ENCODE measurements around the gene CACNA1G. TPM values are rescaled to one million over a fixed set of nuclear protein-coding genes. Genes with fewer than 3 reads are reported as not detected.

Gene CACNA1G
- total RNA-seq, 2 experiments from 2014 or later: not detected

- TF ChIP-seq EZH2phosphoT487 (IDR thresholded peaks at IDR 0.05; ENCODE audit: borderline replicate concordance, low read depth, low read length) (no peak), CTCF (conservative IDR thresholded peaks at IDR 0.05; ENCODE audit: low read length) (no peak)
- H3K36me3 ChIP-seq (ENCODE audit: insufficient read depth, low read length): no peaks in the 10 kb centered on the region
- no peaks in the 10 kb centered on the region for H3K4me1 ChIP-seq (ENCODE audit: insufficient read depth, low read length, poor library complexity, severe bottlenecking)
- ChIA-PET POLR2A (no interaction called here), CTCF (ENCODE audit: unreplicated experiment) (no interaction called here)
- no peaks in the 10 kb centered on the region for H3K9me2 ChIP-seq (ENCODE audit: insufficient read depth, low read length)
- no peaks in the 10 kb centered on the region for H3K79me2 ChIP-seq (ENCODE audit: insufficient read depth, low read depth, low read length)
- no peak overlapping the region for H2AFZ ChIP-seq (ENCODE audit: low read length)
- no peaks in the 10 kb centered on the region for H4K20me1 ChIP-seq (ENCODE audit: insufficient read depth, low read length)
- DNase-seq (ENCODE audit: low spot score): no peak
- BruUV-seq (replicated peaks): no TSS peak
- intact Hi-C loops (cut with micrococcal nuclease; ENCODE audit: unreplicated experiment): no loop called here
- no peak overlapping the region for H3K27ac ChIP-seq (ENCODE audit: low read depth, low read length, poor library complexity, severe bottlenecking)
- no peak overlapping the region for H3K4me3 ChIP-seq (ENCODE audit: low read depth, low read length, poor library complexity, severe bottlenecking)
- no peak overlapping the region for H3K4me2 ChIP-seq (ENCODE audit: low read length)
- H3K9me3 ChIP-seq (ENCODE audit: low read length): no peaks in the 10 kb centered on the region
These were observed 20.8 kb downstream of the CACNA1G start for GRCh38 chr17:50581316-50581715.

DNA sequence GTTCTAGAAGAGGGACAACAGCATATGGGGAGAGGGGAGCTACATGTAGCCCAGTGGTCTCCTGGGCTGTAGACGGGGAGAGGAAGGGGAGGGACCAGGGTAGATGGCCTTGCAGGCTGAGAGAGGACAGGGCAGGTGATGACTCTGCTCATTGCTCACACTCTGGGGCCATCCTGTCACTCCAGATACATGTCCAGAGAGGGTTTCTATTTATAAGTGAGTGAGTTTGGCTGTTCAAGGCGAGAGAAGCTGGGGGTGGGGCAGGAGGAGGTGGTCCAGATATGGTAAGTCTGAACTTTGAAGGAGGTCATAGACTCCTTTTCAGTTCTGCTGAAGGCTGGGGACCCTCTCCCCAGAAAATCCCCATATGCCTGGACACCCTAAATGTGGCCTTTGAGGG, 22.2 kb downstream of the CACNA1G start:
- H3K9me3 ChIP-seq (ENCODE audit: low read length): no peaks in the 10 kb centered on the region
- no peak overlapping the region for H3K27ac ChIP-seq (ENCODE audit: low read depth, low read length, poor library complexity, severe bottlenecking)
- no peaks in the 10 kb centered on the region for H3K79me2 ChIP-seq (ENCODE audit: insufficient read depth, low read depth, low read length)
- intact Hi-C loops (cut with micrococcal nuclease; ENCODE audit: unreplicated experiment): no loop called here
- H3K4me3 ChIP-seq (ENCODE audit: low read depth, low read length, poor library complexity, severe bottlenecking): no peak overlapping the region
- BruUV-seq (replicated peaks): no TSS peak
- H3K4me1 ChIP-seq (ENCODE audit: insufficient read depth, low read length, poor library complexity, severe bottlenecking): no peaks in the 10 kb centered on the region
- ChIA-PET CTCF (ENCODE audit: unreplicated experiment) (no interaction called here), POLR2A (no interaction called here)
- DNase-seq (ENCODE audit: low spot score): no peak
- H3K4me2 ChIP-seq (ENCODE audit: low read length): no peak overlapping the region
- TF ChIP-seq CTCF (conservative IDR thresholded peaks at IDR 0.05; ENCODE audit: low read length) (no peak), EZH2phosphoT487 (IDR thresholded peaks at IDR 0.05; ENCODE audit: borderline replicate concordance, low read depth, low read length) (no peak)
- H3K36me3 ChIP-seq (ENCODE audit: insufficient read depth, low read length): no peaks in the 10 kb centered on the region
- H4K20me1 ChIP-seq (ENCODE audit: insufficient read depth, low read length): no peaks in the 10 kb centered on the region
- H3K9me2 ChIP-seq (ENCODE audit: insufficient read depth, low read length): no peaks in the 10 kb centered on the region
- H2AFZ ChIP-seq (ENCODE audit: low read length): no peak overlapping the region

DNA sequence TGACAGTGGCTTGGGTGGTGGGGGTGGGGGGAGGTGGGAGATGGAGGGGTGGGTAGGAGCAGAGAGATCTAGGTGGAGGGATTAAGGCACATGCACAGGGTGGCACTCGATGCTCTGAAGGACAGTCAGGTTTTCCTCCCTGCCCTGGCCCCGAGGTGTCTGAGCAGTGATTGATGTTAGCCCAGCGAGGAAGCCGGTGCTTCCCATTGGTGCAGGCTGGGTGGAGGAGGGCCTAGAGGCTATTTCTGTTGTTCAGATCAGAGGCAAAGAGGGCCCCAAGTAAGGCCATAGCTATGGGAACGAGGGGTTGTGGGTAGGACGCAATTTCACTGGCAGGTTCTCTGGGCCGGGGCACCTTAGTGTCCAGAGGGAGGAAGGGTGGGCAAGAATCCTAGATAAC, 23.1 kb downstream of the CACNA1G start:
- DNase-seq (ENCODE audit: low spot score): no peak
- BruUV-seq (replicated peaks): no TSS peak
- Histone ChIP-seq H3K79me2 (ENCODE audit: insufficient read depth, low read depth, low read length) (no peaks in the 10 kb centered on the region), H3K4me2 (ENCODE audit: low read length) (no peak overlapping the region), H2AFZ (ENCODE audit: low read length) (no peak overlapping the region), H3K27ac (ENCODE audit: low read depth, low read length, poor library complexity, severe bottlenecking) (no peak overlapping the region), H3K4me1 (ENCODE audit: insufficient read depth, low read length, poor library complexity, severe bottlenecking) (no peaks in the 10 kb centered on the region), H3K9me3 (ENCODE audit: low read length) (no peaks in the 10 kb centered on the region), H3K4me3 (ENCODE audit: low read depth, low read length, poor library complexity, severe bottlenecking) (no peak overlapping the region), H3K9me2 (ENCODE audit: insufficient read depth, low read length) (no peaks in the 10 kb centered on the region), H3K36me3 (ENCODE audit: insufficient read depth, low read length) (no peaks in the 10 kb centered on the region), H4K20me1 (ENCODE audit: insufficient read depth, low read length) (no peaks in the 10 kb centered on the region)
- POLR2A ChIA-PET: no interaction called here
- no peak for TF ChIP-seq CTCF (conservative IDR thresholded peaks at IDR 0.05; ENCODE audit: low read length)
- TF ChIP-seq EZH2phosphoT487 (IDR thresholded peaks at IDR 0.05; ENCODE audit: borderline replicate concordance, low read depth, low read length): no peak
- intact Hi-C loops (cut with micrococcal nuclease; ENCODE audit: unreplicated experiment): no loop called here
- CTCF ChIA-PET (ENCODE audit: unreplicated experiment): no interaction called here
